GM18511 (cell line): ENCODE data around the gene BCO1.
A peak's percentile ranks its signal among the peaks of the same experiment; 100 is the strongest.

ENCODE experiments used
- ATAC-seq: cut with Tn5 transposase; IDR thresholded peaks from one replicate; pipeline ENCODE4 v1.9.1; 2021; ENCODE audit warnings: mild to moderate bottlenecking, moderate library complexity; ENCODE audit not compliant: unreplicated experiment

Gene BCO1

DNA sequence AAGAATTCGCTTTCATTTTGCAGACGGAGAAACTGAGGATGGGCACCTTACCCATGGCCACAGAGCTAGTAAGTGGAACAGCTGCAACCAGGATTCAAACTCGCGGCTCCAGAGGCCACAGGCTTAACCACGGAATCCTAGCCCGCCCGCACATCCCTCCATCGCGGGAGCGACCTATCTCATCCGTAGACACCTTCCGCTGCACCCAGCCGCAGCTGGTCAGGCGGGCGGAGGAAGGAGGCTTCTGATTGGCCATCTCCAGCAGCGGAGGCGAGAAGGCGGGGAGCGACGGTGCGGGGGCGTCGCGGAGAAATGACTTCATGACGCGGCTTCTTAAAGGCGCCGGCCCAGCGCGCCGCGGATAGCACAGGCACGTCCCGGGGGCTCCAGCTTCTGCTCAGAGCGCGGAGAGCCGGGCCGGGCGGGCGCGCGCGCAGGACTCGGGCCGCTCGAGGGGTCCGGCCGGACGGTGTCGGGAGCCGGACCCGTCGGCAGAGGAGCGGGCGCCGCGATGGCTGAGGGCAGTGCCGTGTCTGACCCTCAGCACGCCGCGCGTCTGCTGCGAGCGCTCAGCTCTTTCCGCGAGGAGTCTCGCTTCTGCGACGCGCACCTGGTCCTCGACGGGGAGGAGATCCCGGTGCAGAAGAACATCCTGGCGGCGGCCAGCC lies 76.2 kb downstream of the BCO1 start, which contains the start of gene GAN:
GAN (plus strand) TSS at position 360 of the 668 bp plus-strand sequence; CDS start at position 512, 152 bp downstream.
- peak; percentile 94 for ATAC-seq

DNA sequence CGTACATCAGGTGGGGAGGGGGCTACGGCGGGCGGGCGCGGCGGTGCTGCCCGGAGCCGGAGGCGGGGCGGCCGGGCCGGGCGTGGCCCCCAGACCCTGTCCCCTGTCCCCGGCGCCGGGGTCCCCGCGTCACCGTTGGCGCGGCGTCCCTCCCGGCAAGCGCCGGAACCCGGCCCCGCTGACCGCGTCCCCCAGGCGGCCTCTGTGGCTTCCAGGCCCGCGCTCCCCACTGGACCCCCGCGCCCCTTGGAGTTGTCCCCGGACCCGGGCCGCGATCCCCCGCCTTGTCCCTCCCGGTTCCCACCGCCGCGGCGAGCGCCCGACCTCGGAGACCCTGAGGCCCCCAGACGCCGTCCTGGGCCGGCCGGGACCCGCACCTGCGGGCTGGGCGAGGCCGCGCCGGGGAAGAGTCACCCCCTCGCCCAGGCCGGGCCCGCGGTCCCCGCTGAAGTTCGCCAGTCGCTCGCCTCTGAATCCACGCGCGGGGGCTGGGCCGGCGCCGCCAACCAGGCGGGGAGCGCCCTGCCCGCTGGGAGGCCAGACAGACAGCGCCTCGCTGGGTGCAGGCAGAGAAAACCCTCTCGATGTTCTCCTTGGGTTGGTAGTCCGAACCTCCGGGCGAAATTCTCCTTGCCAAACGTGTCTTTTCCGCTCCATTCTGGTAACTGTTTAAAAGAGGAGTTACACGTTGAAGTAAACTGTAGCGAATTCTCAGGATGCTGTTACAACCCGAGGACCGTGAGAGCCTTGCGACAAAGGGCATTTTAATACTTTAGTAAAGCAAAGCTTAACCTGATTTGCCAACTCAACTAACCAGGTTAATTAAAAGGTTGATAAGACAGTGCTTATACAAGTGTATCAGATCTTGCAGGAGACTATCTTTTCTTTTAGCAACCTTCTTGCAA lies 77.0 kb downstream of the BCO1 start:
- peak; percentile 45 for ATAC-seq

DNA sequence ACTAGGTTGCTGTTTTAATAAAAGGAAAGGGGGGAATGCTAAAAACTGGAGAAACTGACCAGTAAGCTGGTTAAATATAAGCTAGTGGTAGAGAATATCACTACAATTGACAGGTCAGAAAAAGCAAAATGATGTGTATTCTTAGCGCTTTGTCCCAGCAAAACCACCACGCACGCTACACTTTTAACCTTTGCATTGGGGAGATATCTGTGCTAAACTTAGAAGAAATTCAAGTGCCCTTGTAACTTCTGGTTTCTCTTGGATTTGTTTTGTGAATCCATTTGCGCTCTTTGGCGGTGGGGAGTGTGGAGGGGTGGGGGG lies 77.6 kb downstream of the BCO1 start:
- ATAC-seq = no peak

DNA sequence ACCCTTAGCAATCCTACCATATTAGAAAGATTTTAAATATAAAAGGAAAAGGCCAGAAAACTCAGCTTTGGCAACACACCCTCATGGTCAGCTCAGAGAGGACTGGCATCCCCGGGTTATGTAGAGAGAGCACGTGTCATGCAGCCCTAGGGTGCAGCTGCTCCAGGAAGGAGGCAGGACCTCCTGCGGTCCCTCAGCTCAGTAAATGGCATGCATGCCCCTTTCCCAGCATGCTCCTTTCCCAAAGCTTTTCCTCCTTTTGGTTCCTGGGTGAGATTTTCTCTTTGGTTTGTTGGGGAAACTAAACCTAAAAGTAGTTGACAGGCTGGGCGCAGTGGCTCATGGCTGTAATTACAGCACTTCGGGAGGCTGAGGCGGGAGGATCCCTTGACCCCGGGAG lies 80.2 kb downstream of the BCO1 start:
- ATAC-seq = no peak

DNA sequence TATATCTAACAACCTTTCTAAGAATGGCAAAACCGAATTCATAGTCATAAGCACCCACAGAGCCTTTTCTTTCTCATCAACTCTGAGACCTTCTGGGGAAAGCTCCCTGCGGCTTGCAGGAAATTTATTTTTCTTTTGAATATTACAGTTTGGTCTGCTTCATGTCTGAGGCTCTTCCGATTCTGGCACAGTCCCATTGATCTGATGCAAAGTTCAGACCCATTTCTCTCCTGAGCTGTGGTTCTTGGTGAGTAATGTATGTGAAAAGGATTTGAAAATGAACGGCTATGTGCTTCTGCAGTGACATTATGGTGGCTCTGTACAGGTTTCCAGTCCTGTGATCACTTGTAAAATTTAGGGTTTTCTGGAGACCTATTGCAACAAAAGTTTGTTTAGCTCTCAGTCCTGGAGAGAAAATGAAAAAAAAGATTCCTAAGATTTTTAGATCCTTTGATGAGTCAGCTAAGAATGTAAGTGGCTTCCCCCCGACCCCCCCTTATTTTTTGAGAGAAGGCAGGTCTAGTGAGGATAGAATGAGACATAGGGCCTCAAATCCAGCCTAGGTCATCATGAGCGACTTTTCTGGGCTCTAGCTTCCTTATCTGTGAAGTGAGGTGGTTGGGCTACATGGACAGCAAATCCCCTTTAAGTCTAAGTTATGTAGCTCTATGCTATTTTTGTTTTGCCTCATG lies 80.9 kb downstream of the BCO1 start:
- ATAC-seq = no peak

DNA sequence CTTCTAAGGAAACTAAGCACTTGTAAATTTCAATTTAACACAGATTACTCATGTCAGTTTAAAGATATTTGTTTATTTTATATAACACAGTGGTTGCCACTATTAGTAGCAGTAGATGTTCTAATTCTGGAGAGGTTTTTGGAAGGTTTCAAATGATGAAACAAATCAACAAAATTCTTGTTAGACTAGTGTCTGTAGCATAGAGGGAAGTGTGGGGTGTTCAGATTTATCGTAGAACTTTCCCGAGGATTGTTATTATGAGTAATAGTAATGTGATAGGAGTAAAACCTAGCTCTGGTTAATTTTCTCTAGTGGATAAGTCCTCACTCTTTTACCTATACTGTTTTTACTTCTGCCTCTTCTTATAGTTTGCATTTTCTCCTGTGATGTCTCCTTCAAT lies 82.5 kb downstream of the BCO1 start:
- no peak for ATAC-seq

DNA sequence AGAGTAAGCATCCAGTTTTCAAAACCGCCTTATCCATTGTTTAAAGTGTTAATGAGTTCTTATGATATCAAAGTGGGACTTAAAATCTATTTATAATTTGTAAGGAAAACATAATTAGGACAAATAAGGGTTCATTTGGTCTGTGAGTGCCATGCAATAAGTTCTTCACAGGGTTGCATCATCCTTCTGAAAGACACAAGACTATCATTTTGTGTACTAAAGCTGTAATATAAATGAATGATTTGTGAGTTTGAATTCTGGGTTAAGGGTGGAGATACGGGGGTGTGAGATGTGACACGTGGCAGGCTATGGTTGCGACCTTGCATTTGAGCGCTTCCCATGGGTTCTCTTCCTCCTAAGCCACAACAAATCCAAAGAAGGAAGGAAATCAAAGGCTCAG lies 83.0 kb downstream of the BCO1 start:
- no peak for ATAC-seq

DNA sequence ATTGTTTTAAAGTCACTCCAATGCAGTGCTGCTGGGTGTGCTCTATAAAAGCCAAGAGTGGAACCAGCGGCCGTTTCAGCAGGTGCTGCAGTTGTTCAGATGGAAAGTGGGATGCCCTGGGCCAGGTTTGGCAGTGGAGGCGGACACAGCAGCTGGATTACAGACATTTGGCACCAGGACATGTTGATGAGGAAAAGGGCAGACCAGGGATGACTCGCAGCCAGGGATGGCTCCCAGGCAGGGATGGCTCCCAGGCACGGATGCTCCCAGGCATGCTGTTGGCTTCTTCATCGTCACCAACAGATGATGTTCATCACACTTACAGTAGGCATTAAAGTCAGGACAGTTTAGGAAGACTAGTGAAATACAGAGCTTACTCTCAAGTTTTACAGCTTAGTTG lies 86.3 kb downstream of the BCO1 start:
- ATAC-seq = no peak

DNA sequence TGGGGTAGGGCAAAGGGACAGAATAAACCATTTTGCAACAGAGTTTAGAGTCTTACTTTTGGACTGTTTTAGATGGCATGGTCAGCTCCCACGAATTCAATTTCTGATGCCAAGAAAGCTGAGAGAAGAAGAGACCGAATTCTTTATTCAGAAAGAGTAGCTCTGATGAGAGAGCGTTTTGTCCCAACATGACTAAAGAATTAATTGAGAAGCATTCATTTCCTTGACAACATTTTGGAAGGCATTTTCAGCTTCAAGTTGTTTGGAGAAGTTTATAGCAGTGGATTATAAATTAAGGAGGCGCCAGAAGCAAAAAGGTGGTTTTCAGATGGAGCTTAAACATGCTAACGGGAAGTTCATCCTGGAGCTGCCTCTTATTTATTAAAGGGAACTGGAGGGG lies 88.5 kb downstream of the BCO1 start:
- no peak for ATAC-seq

DNA sequence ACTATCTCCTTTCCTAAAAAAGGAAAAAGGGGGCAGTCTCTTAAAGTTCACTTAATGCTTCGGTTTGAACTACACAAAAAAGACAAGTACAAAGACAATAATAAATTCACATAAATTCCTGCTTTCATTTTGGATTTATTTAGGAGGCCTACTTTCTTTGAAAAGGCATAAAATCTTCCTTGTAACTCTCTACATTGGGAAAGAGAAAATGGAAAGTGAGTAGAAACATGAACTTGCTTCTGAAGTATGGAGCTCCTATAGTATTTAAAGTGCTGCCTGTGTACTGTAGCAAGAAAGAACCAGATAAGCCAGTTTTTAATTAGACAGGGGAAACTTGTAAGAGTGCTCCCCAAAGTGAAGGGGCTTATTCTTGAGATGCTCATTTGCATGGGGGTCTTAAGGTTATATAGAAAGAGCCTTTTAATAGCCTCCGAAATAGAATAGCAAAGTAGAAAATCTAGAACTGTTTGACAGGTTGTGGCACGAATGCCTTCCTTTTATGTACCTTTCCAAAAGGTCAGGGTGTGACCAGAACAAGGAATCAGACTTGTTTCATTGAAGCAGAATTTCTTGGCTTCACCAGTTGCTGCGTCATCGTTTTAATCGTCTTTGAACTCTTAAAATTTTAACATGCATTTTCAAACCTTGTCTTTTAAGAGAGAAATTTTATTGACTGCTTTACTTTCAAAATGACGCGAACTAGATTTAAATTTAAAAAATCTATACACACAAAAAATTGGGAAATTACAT lies 89.1 kb downstream of the BCO1 start:
- no peak for ATAC-seq

DNA sequence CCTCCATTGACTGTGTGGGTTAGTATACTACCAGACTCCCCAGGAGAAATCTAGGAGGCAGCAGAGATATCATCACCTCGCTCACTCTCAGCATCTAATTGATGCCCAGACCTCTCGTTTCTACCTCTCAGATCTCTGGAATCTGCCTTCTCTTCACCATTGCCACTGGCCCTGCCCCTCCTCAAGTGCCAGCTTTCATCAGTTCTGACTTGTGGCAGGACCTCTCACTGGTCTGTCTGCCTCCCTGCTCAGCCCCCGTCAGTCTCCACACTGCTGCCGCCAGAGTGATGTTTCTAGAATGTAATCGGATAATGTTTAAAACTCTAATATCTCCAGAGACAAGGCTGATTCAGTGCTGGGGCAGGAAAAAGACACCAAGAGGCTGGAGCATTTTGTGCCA lies 91.5 kb downstream of the BCO1 start:
- no peak for ATAC-seq

DNA sequence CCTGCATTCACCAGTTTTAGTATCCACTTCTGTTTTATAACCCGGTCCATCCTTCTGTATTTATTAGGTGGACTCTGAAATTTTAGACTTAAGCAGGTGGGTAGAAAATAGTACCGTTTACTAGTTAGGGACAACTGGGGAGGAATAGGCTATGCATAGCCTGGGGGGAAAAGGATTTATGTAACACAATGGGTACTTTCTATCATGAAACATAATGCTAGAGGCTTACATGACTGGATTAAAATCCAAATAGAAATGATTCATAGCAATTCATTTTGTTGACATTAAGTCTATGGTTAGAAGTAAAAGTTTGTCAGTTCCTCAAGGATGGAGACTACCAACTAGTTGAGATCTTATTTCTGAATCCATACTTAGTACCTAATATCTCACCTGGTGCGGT lies 94.9 kb downstream of the BCO1 start:
- ATAC-seq = no peak

DNA sequence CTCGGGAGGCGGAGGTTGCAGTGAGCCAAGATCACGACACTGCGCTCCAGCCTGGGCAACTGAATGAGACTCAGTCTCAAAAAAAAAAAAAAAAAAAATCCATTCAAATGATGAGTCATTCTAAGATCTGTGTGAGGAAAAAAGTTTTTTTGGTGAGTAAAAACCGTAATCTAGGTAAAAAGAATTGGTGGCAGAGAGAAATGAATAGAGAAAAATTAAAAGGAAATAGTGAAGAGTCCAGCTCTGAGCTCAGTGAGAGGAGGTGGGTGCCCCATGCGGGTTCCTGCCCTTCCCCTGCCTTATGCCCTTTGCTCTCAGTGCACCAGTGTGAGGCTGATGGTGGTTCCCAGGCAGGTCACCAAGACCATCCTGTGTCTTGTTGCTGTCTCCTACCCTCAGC lies 97.2 kb downstream of the BCO1 start:
- no peak for ATAC-seq

DNA sequence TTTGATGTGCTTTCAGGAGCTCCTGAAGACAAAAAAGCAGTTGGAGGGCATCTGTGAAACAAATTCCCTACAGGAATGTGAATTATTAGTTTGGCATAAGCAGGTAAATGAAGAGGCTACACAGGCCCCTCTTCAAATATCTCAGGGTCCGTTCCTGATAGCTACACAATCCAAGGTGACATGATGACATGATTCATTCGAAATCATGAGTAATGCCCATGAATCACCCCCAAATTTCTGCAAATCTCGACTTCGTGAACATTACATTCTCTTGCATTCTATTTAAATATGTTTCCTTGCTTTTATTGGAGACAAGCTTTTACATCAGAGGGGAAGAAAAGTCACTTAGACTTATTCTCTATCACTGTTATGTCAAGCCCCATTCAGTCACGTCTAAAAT lies 98.6 kb downstream of the BCO1 start:
- ATAC-seq = no peak
